ENCODE results near the gene CD2. TPM values are rescaled to one million over a fixed set of nuclear protein-coding genes. Genes with fewer than 3 reads are reported as not detected.

Gene CD2
- total RNA-seq, 6 experiments from 2014 or later, result 0.13 to 1.5 (median 0.66) TPM

- Histone ChIP-seq H3K27ac (no peak overlapping the region), H3K27me3 (no peaks in the 10 kb centered on the region), H3K9me3 (no peaks in the 10 kb centered on the region), H3K4me1 (no peaks in the 10 kb centered on the region), H3K36me3 (no peaks in the 10 kb centered on the region), H3K4me3 (no peak overlapping the region)
- no peak for TF ChIP-seq POLR2A (IDR thresholded peaks at IDR 0.05)
- TF ChIP-seq, protein P1, sequence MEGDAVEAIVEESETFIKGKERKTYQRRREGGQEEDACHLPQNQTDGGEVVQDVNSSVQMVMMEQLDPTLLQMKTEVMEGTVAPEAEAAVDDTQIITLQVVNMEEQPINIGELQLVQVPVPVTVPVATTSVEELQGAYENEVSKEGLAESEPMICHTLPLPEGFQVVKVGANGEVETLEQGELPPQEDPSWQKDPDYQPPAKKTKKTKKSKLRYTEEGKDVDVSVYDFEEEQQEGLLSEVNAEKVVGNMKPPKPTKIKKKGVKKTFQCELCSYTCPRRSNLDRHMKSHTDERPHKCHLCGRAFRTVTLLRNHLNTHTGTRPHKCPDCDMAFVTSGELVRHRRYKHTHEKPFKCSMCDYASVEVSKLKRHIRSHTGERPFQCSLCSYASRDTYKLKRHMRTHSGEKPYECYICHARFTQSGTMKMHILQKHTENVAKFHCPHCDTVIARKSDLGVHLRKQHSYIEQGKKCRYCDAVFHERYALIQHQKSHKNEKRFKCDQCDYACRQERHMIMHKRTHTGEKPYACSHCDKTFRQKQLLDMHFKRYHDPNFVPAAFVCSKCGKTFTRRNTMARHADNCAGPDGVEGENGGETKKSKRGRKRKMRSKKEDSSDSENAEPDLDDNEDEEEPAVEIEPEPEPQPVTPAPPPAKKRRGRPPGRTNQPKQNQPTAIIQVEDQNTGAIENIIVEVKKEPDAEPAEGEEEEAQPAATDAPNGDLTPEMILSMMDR (IDR thresholded peaks at IDR 0.05), result no peak
- intact Hi-C loops (cut with DNase I), result no loop called here
- no peak for ATAC-seq
- DNase-seq, result no peak
- WGBS (ENCODE audit: insufficient coverage, low coverage, low lambda C conversion rate, missing lambda C conversion rate), result 57% methylated on average over 3 of the region's 4 CpGs
Measured at GRCh38 chr1:116785006-116785405, 30.8 kb downstream of the CD2 start.

GRCh38 chr1:116786049-116786448 lies 31.8 kb downstream of the CD2 start:
- Histone ChIP-seq H3K4me1 (no peaks in the 10 kb centered on the region), H3K36me3 (no peaks in the 10 kb centered on the region), H3K27me3 (no peaks in the 10 kb centered on the region), H3K9me3 (no peaks in the 10 kb centered on the region), H3K27ac (no peak overlapping the region), H3K4me3 (no peak overlapping the region)
- WGBS (ENCODE audit: insufficient coverage, low coverage, low lambda C conversion rate, missing lambda C conversion rate), result 57% methylated on average over 1 of the region's 1 CpG
- TF ChIP-seq, protein P1 (IDR thresholded peaks at IDR 0.05), result no peak
- no peak for TF ChIP-seq POLR2A (IDR thresholded peaks at IDR 0.05)
- ATAC-seq, result no peak
- DNase-seq, result no peak
- intact Hi-C loops (cut with DNase I), result no loop called here

GRCh38 chr1:116791727-116792126 lies 37.5 kb downstream of the CD2 start:
- no peak for DNase-seq
- Histone ChIP-seq H3K27me3 (no peaks in the 10 kb centered on the region), H3K4me1 (no peaks in the 10 kb centered on the region), H3K9me3 (no peaks in the 10 kb centered on the region), H3K27ac (no peak overlapping the region), H3K36me3 (no peaks in the 10 kb centered on the region), H3K4me3 (no peak overlapping the region)
- intact Hi-C loops (cut with DNase I), result no loop called here
- peak in 1 of 4 donors; percentile 21 for ATAC-seq
- TF ChIP-seq, protein P1 (IDR thresholded peaks at IDR 0.05), result no peak
- TF ChIP-seq POLR2A (IDR thresholded peaks at IDR 0.05), result no peak

- ATAC-seq, result no peak
- Histone ChIP-seq H3K9me3 (no peaks in the 10 kb centered on the region), H3K36me3 (no peaks in the 10 kb centered on the region), H3K27ac (no peak overlapping the region), H3K4me1 (no peaks in the 10 kb centered on the region), H3K4me3 (no peak overlapping the region), H3K27me3 (no peaks in the 10 kb centered on the region)
- intact Hi-C loops (cut with DNase I), result no loop called here
- DNase-seq, result no peak
- TF ChIP-seq, protein P1 (IDR thresholded peaks at IDR 0.05), result no peak
- no peak for TF ChIP-seq POLR2A (IDR thresholded peaks at IDR 0.05)
- WGBS (ENCODE audit: insufficient coverage, low coverage, low lambda C conversion rate, missing lambda C conversion rate), result 32% methylated on average over 2 of the region's 2 CpGs
Measured at GRCh38 chr1:116793357-116793935, 39.2 kb downstream of the CD2 start.

DNA sequence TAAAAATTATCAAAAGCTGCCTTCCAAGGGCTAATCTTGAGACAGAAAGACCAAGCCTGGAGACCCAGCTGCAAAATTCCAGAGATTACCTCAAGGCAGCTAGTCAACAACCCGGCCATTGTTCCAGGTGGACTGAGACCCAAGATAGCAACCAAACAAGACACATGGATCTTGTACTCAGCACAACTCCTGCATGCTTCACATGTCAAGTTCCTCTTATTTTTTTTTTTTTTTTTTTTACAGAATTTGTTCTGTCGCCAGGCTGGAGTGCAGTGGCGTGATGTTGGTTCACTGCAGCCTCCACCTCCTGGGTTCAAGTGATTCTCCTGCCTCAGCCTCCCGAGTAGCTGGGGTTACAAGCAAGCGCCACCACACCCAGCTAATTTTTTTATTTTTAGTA lies 40.1 kb downstream of the CD2 start:
- DNase-seq, result no peak
- 87% methylated on average over 5 of the region's 5 CpGs for WGBS (ENCODE audit: insufficient coverage, low coverage, low lambda C conversion rate, missing lambda C conversion rate)
- H3K4me3 ChIP-seq, result no peak overlapping the region
- H3K9me3 ChIP-seq, result no peaks in the 10 kb centered on the region
- intact Hi-C loops (cut with DNase I), result no loop called here
- peak in 1 of 4 donors; percentile 24 for ATAC-seq
- no peaks in the 10 kb centered on the region for H3K4me1 ChIP-seq
- TF ChIP-seq, protein P1 (IDR thresholded peaks at IDR 0.05), result no peak
- TF ChIP-seq POLR2A (IDR thresholded peaks at IDR 0.05), result no peak
- no peak overlapping the region for H3K27ac ChIP-seq
- no peaks in the 10 kb centered on the region for H3K36me3 ChIP-seq
- no peaks in the 10 kb centered on the region for H3K27me3 ChIP-seq
